Immature natural killer cell (primary cell): ENCODE data around the gene EPN1. TPM values are rescaled to one million over a fixed set of nuclear protein-coding genes. Genes with fewer than 3 reads are reported as not detected.

ENCODE experiments used
- DNase-seq, 3 donors: peaks; one replicate each; pipeline ENCODE4 v3.0.0; 2022; ENCODE audit warnings: mixed read lengths in 1 of 3
- H3K27ac Mint-ChIP-seq, 6 donors: one replicate each; pipeline ENCODE4 v1.8.0; 2020; ENCODE audit warnings: mixed read lengths in 6 of 6, mild to moderate bottlenecking in 5 of 6, inconsistent platforms in 4 of 6, moderate library complexity in 3 of 6
- H3K27me3 Mint-ChIP-seq, 3 donors: one replicate each; pipeline ENCODE4 v1.8.0; 2020 to 2021; ENCODE audit warnings: low read depth in 3 of 3, mild to moderate bottlenecking in 3 of 3, mixed read lengths in 3 of 3, moderate library complexity in 3 of 3, inconsistent platforms in 1 of 3
- H3K36me3 Mint-ChIP-seq, 3 donors: one replicate each; pipeline ENCODE4 v1.8.0; 2020; ENCODE audit warnings: mixed read lengths in 3 of 3, inconsistent platforms in 2 of 3, mild to moderate bottlenecking in 2 of 3
- H3K4me1 Mint-ChIP-seq, 2 donors: one replicate each; pipeline ENCODE4 v1.8.0; 2020; ENCODE audit warnings: inconsistent platforms in 2 of 2, mild to moderate bottlenecking in 2 of 2, mixed read lengths in 2 of 2, moderate library complexity in 1 of 2
- H3K4me3 Mint-ChIP-seq, 5 donors: one replicate each; pipeline ENCODE4 v1.8.0; 2020; ENCODE audit warnings: mild to moderate bottlenecking in 5 of 5, mixed read lengths in 5 of 5, inconsistent platforms in 3 of 5, moderate library complexity in 3 of 5
- H3K9me3 Mint-ChIP-seq, 6 donors: one replicate each; pipeline ENCODE4 v1.8.0; 2020; ENCODE audit warnings: mild to moderate bottlenecking in 6 of 6, mixed read lengths in 6 of 6, inconsistent platforms in 4 of 6, moderate library complexity in 3 of 6
- polyA plus RNA-seq, 3 donors: library from polyadenylated mRNA; unstranded; fragments of 300-500 nt; fragmentation: Illumina TruSeq; gene quantifications; one replicate each; pipeline ENCODE4 v1.2.3, GENCODE V29; 2021

EPN1 gene
- polyA plus RNA-seq: 10 to 100 TPM in 1 of 3 donors, 1 to 10 TPM in 2; 3.0 to 15.3 (median 3.7) TPM

- Mint-ChIP-seq H3K27me3 (peaks cover 10 to 17% (median 11%) of the 10 kb centered on the region in 3 donors), H3K27ac (peak within 1 kb of the TSS; percentile 96 to 99 (median 98)), H3K4me3 (peak within 1 kb of the TSS; percentile 94 to 98 (median 95)), H3K36me3 (peaks cover 0 to 11% (median 0%) of the 10 kb centered on the region in 3 donors), H3K9me3 (peaks cover 0 to 1% (median 0%) of the 10 kb centered on the region in 6 donors), H3K4me1 (peaks cover 46 to 65% of the 10 kb centered on the region in 2 donors)
- DNase-seq: peak; percentile 94 to 97 (median 96)
Observed at GRCh38 chr19:55674841-55675660, at the start of gene EPN1. Gene EPN1, plus strand, starts transcription at chr19:55675226. Its CDS starts 3,402 bp downstream, at chr19:55678628.

- no peaks in the 10 kb centered on the region for H3K9me3 Mint-ChIP-seq
- peak in 1 of 3 donors; percentile 13 for DNase-seq
- peak overlapping the region in 1 of 5 donors; percentile 29 for H3K4me3 Mint-ChIP-seq
- H3K27ac Mint-ChIP-seq: peak overlapping the region in 1 of 6 donors; percentile 29
- H3K36me3 Mint-ChIP-seq: peaks cover 0 to 4% (median 4%) of the 10 kb centered on the region in 3 donors
- peaks cover 15 to 20% of the 10 kb centered on the region in 2 donors for H3K4me1 Mint-ChIP-seq
- peaks cover 5 to 10% (median 8%) of the 10 kb centered on the region in 3 donors for H3K27me3 Mint-ChIP-seq
Observed at GRCh38 chr19:55626350-55626749, 48.7 kb upstream of the EPN1 start.

GRCh38 chr19:55632463-55632834, 42.6 kb upstream of the EPN1 start:
- peak overlapping the region; percentile 4 to 84 (median 48) for H3K27ac Mint-ChIP-seq
- H3K4me3 Mint-ChIP-seq: peak overlapping the region in 4 of 5 donors; percentile 5 to 39 (median 23)
- peaks cover 37 to 42% of the 10 kb centered on the region in 2 donors for H3K4me1 Mint-ChIP-seq
- peaks cover 7 to 16% (median 16%) of the 10 kb centered on the region in 3 donors for H3K27me3 Mint-ChIP-seq
- DNase-seq: peak; percentile 83 to 87 (median 85)
- no peaks in the 10 kb centered on the region for H3K36me3 Mint-ChIP-seq
- no peaks in the 10 kb centered on the region for H3K9me3 Mint-ChIP-seq

GRCh38 chr19:55633861-55634260, 41.2 kb upstream of the EPN1 start:
- Mint-ChIP-seq H3K4me3 (peak overlapping the region; percentile 18 to 100 (median 97)), H3K4me1 (peaks cover 45 to 52% of the 10 kb centered on the region in 2 donors), H3K27ac (peak overlapping the region in 2 of 6 donors; percentile 68 to 100), H3K27me3 (peaks cover 7 to 19% (median 18%) of the 10 kb centered on the region in 3 donors), H3K36me3 (peaks cover under 1 to 4% (median 3%) of the 10 kb centered on the region in 3 donors), H3K9me3 (no peaks in the 10 kb centered on the region)
- DNase-seq: no peak

- Mint-ChIP-seq H3K27me3 (peaks cover 7 to 19% (median 18%) of the 10 kb centered on the region in 3 donors), H3K4me1 (peaks cover 60 to 61% of the 10 kb centered on the region in 2 donors), H3K27ac (peak overlapping the region; percentile 97 to 100 (median 100)), H3K36me3 (peaks cover 3 to 4% (median 3%) of the 10 kb centered on the region in 3 donors), H3K9me3 (no peaks in the 10 kb centered on the region), H3K4me3 (peak overlapping the region; percentile 97 to 100 (median 98))
- DNase-seq: peak in 1 of 3 donors; percentile 14
Observed at GRCh38 chr19:55635334-55635717, 39.7 kb upstream of the EPN1 start.

- H3K4me1 Mint-ChIP-seq: peaks cover 63 to 64% of the 10 kb centered on the region in 2 donors
- peaks cover 10 to 19% (median 18%) of the 10 kb centered on the region in 3 donors for H3K27me3 Mint-ChIP-seq
- H3K27ac Mint-ChIP-seq: peak overlapping the region; percentile 97 to 100 (median 100)
- no peak for DNase-seq
- H3K4me3 Mint-ChIP-seq: peak overlapping the region; percentile 97 to 100 (median 98)
- peaks cover 3 to 4% (median 3%) of the 10 kb centered on the region in 3 donors for H3K36me3 Mint-ChIP-seq
- H3K9me3 Mint-ChIP-seq: no peaks in the 10 kb centered on the region
Observed at GRCh38 chr19:55635856-55636440, 39.1 kb upstream of the EPN1 start.

- Mint-ChIP-seq H3K36me3 (peaks cover 3 to 4% (median 3%) of the 10 kb centered on the region in 3 donors), H3K27me3 (peaks cover 10 to 19% (median 18%) of the 10 kb centered on the region in 3 donors), H3K9me3 (no peaks in the 10 kb centered on the region), H3K4me1 (peaks cover 67 to 68% of the 10 kb centered on the region in 2 donors), H3K27ac (peak overlapping the region; percentile 97 to 100 (median 100)), H3K4me3 (peak overlapping the region; percentile 97 to 100 (median 98))
- DNase-seq: no peak
Observed at GRCh38 chr19:55636723-55637122, 38.3 kb upstream of the EPN1 start.

- no peak for DNase-seq
- Mint-ChIP-seq H3K4me1 (peaks cover 66 to 68% of the 10 kb centered on the region in 2 donors), H3K27ac (peak overlapping the region; percentile 21 to 80 (median 49)), H3K27me3 (peaks cover 10 to 14% (median 14%) of the 10 kb centered on the region in 3 donors), H3K9me3 (no peaks in the 10 kb centered on the region), H3K4me3 (peak overlapping the region in 4 of 5 donors; percentile 26 to 59 (median 44)), H3K36me3 (peaks cover 3 to 4% (median 3%) of the 10 kb centered on the region in 3 donors)
Observed at GRCh38 chr19:55637534-55637933, 37.5 kb upstream of the EPN1 start.

- DNase-seq: peak; percentile 48 to 56 (median 55)
- H3K27me3 Mint-ChIP-seq: peaks cover 11 to 14% (median 13%) of the 10 kb centered on the region in 3 donors
- peaks cover 3 to 4% (median 3%) of the 10 kb centered on the region in 3 donors for H3K36me3 Mint-ChIP-seq
Observed at GRCh38 chr19:55638864-55639359, 36.1 kb upstream of the EPN1 start.

GRCh38 chr19:55640043-55640576, 34.9 kb upstream of the EPN1 start:
- H3K9me3 Mint-ChIP-seq: no peaks in the 10 kb centered on the region
- H3K36me3 Mint-ChIP-seq: peaks cover 3 to 4% (median 3%) of the 10 kb centered on the region in 3 donors
- peaks cover 7 to 9% (median 9%) of the 10 kb centered on the region in 3 donors for H3K27me3 Mint-ChIP-seq
- H3K4me3 Mint-ChIP-seq: peak overlapping the region; percentile 75 to 83 (median 79)
- DNase-seq: peak; percentile 56 to 64 (median 61)
- H3K27ac Mint-ChIP-seq: peak overlapping the region; percentile 66 to 79 (median 76)
- peaks cover 66 to 73% of the 10 kb centered on the region in 2 donors for H3K4me1 Mint-ChIP-seq

More at GRCh38 chr19:55638864-55639359, 36.1 kb upstream of the EPN1 start:
- Mint-ChIP-seq H3K4me3 (peak overlapping the region; percentile 38 to 73 (median 58)), H3K27ac (peak overlapping the region in 5 of 6 donors; percentile 72 to 84 (median 75)), H3K9me3 (no peaks in the 10 kb centered on the region), H3K4me1 (peaks cover 73 to 74% of the 10 kb centered on the region in 2 donors)

- Mint-ChIP-seq H3K27me3 (peaks cover 5 to 9% (median 6%) of the 10 kb centered on the region in 3 donors), H3K4me1 (peaks cover 59 to 69% of the 10 kb centered on the region in 2 donors), H3K36me3 (peaks cover 3 to 4% (median 3%) of the 10 kb centered on the region in 3 donors), H3K9me3 (no peaks in the 10 kb centered on the region), H3K4me3 (peak within 1 kb of the TSS; percentile 88 to 94 (median 89)), H3K27ac (peak within 1 kb of the TSS; percentile 79 to 92 (median 86))
- peak; percentile 50 to 56 (median 52) for DNase-seq
Observed at GRCh38 chr19:55640577-55641425, 34.2 kb upstream of the EPN1 start, which contains the start of gene ZNF580. Gene ZNF580, plus strand, starts transcription at chr19:55641002. Its CDS starts 1,507 bp downstream, at chr19:55642509.
